Measurements from ENCODE around the gene ESYT2.

DNA sequence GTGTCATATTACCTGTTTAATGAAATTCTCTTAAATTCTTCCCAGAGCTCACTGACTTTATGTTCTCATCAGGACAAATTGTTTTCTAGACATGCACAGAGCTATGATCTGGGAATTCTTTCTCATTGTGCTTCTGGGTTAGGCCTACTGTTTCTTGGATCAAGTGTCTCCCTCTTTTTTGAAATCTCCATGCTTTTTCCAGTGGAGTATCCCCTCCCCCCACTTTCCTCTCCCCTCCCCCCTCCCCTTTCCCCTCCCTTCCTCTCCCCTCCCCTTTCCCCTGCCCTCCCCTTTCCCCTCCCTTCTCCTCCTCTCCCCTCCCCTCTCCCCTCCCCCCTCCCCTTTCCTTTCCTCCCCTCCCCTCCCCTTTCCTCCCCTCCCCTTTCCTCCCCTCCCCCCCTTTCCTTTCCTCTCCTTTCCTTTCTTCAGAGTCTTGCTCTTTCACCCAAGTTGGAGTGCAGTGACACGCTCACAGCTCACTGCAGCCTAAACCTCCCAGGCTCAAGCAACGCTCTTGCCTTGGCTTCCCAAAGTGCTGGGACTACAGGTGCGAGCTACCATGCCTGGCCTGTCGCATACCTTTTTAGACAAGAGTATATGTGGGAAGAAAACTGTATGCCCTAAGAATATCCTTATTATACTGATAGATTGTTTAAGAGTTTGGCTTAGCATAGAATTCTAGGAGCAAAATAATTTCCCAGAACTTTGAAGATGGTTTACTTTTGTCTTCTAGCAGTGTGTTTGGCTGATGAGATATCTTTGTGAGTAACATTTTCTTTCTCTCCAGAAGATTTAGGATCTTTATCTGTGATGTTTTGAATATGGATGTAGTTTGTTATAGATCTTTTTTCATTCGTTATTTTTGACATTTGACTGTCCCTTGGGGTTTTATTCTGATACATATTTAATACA, 29.5 kb upstream of the ESYT2 start:
- TF ChIP-seq EZH2phosphoT487 (IDR thresholded peaks at IDR 0.05; ENCODE audit: low read length) = no peak
- TF ChIP-seq, protein P1, sequence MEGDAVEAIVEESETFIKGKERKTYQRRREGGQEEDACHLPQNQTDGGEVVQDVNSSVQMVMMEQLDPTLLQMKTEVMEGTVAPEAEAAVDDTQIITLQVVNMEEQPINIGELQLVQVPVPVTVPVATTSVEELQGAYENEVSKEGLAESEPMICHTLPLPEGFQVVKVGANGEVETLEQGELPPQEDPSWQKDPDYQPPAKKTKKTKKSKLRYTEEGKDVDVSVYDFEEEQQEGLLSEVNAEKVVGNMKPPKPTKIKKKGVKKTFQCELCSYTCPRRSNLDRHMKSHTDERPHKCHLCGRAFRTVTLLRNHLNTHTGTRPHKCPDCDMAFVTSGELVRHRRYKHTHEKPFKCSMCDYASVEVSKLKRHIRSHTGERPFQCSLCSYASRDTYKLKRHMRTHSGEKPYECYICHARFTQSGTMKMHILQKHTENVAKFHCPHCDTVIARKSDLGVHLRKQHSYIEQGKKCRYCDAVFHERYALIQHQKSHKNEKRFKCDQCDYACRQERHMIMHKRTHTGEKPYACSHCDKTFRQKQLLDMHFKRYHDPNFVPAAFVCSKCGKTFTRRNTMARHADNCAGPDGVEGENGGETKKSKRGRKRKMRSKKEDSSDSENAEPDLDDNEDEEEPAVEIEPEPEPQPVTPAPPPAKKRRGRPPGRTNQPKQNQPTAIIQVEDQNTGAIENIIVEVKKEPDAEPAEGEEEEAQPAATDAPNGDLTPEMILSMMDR (IDR thresholded peaks at IDR 0.05; ENCODE audit: low read length) = no peak
